ENCODE measurements around the gene LDLRAD3.

GRCh38 chr11:36148701-36149100, 204.8 kb downstream of the LDLRAD3 start:
- TF ChIP-seq CTCF (conservative IDR thresholded peaks at IDR 0.05; ENCODE audit: low read length) (no peak), EZH2phosphoT487 (IDR thresholded peaks at IDR 0.05; ENCODE audit: borderline replicate concordance, low read depth, low read length) (no peak)
